Vagina (tissue), 2 donors: Measurements from ENCODE around the gene UBE3D. TPM values are rescaled to one million over a fixed set of nuclear protein-coding genes. Genes with fewer than 3 reads are reported as not detected.

Experiments
- DNase-seq, 2 donors: peaks; one replicate each; pipeline ENCODE4 v3.0.0-alpha.2; 2017; ENCODE audit errors: extremely low spot score in 2 of 2
- H3K27ac ChIP-seq: fragments of 200-600 bp; sonication (generic); one replicate; pipeline ENCODE4 v1.5.1; 2019
- H3K27me3 ChIP-seq: fragments of 200-600 bp; sonication (generic); one replicate; pipeline ENCODE4 v1.5.1; 2019
- H3K36me3 ChIP-seq, 2 donors: fragments of 200-600 bp; sonication (generic); one replicate each; pipeline ENCODE4 v1.5.1; 2017 to 2019
- H3K4me1 ChIP-seq: fragments of 200-600 bp; sonication (generic); one replicate; pipeline ENCODE4 v1.5.1; 2019
- H3K4me3 ChIP-seq, 2 donors: fragments of 200-600 bp; sonication (generic); 1 replicate in 1 of 2; 2 replicates in 1 of 2; pipeline ENCODE4 v1.5.1; 2016 to 2019
- H3K9me3 ChIP-seq: fragments of 200-600 bp; sonication (generic); one replicate; pipeline ENCODE4 v1.5.1; 2019
- CTCF ChIP-seq, 3 experiments: fragments of 450-650 bp in 2 of 3; fragments of 200-600 bp in 1 of 3; sonication (generic) in 1 of 3; IDR thresholded peaks; one replicate each; pipeline ENCODE4 v1.5.1; 2017 to 2019; ENCODE audit warnings: antibody characterized with exemption in 3 of 3, mild to moderate bottlenecking in 2 of 3, moderate library complexity in 2 of 3
- POLR2A ChIP-seq, 2 donors: fragments of 450-650 bp; IDR thresholded peaks; one replicate each; pipeline ENCODE4 v1.6.1; 2017; ENCODE audit warnings: antibody characterized with exemption in 2 of 2, mild to moderate bottlenecking in 2 of 2, moderate library complexity in 2 of 2
- POLR2AphosphoS5 ChIP-seq, 2 donors: sonication (generic); formaldehyde crosslinking; IDR thresholded peaks; one replicate each; pipeline ENCODE4 v1.9.0; 2017; ENCODE audit warnings: antibody characterized with exemption in 2 of 2, mild to moderate bottlenecking in 2 of 2, low read depth in 1 of 2; ENCODE audit not compliant: insufficient read depth in 1 of 2
- intact Hi-C: fragments of 100-400 bp; cut with DNase I; formaldehyde crosslinking; loops from one replicate; pipeline ENCODE4 v1.15.1; 2023
- small RNA-seq: library from RNA; depleted of rRNA; stranded (forward); fragments of <200 nt; gene quantifications from one replicate; pipeline ENCODE3, GENCODE V24; 2016
- total RNA-seq: library from RNA; depleted of rRNA; stranded (reverse); fragments of >200 nt; gene quantifications from one replicate; pipeline ENCODE4 v1.2.3, GENCODE V29; 2016

Gene UBE3D
- total RNA-seq, 1 donor from 2014 or later = 8.3 TPM

- no peaks in the 10 kb centered on the region for H3K36me3 ChIP-seq
- intact Hi-C loops = no loop called here
- no peaks in the 10 kb centered on the region for H3K9me3 ChIP-seq
- no peaks in the 10 kb centered on the region for H3K27me3 ChIP-seq
- DNase-seq = no peak
- H3K27ac ChIP-seq = no peak overlapping the region
- H3K4me3 ChIP-seq = no peak overlapping the region
- TF ChIP-seq CTCF (IDR thresholded peaks at IDR 0.05) (no peak), POLR2AphosphoS5 (IDR thresholded peaks at IDR 0.05; ENCODE audit: insufficient read depth in 1 of 2, low read depth in 1 of 2) (no peak), POLR2A (IDR thresholded peaks at IDR 0.05) (no peak)
- H3K4me1 ChIP-seq = no peaks in the 10 kb centered on the region
Observed at GRCh38 chr6:82842721-82843120, 222.9 kb downstream of the UBE3D start.

Small RNA genes lying within 50 kb of the gene (small RNA-seq; reads per million reads assigned to genes)
- not detected for gene LAP3P1

Other genes starting within 250 kb of the UBE3D start
- gene DOP1A, start 1.8 kb upstream of the UBE3D start, total RNA-seq = 33.1 TPM
- 10.1 TPM for gene PGM3, start 127.4 kb upstream of the UBE3D start, total RNA-seq
- gene RWDD2A, start 127.5 kb upstream of the UBE3D start, total RNA-seq = 2.0 TPM